Activated naive CD4-positive, alpha-beta T cell treated with anti-CD3 and anti-CD28 coated beads, Interleukin-2, amount 50 U/mL, for 16 hours (primary cell): ENCODE data around the gene EBPL.

ENCODE experiments used
- DNase-seq: peaks from one replicate; pipeline ENCODE4 v3.0.0-alpha.2; 2020

Gene EBPL

DNA sequence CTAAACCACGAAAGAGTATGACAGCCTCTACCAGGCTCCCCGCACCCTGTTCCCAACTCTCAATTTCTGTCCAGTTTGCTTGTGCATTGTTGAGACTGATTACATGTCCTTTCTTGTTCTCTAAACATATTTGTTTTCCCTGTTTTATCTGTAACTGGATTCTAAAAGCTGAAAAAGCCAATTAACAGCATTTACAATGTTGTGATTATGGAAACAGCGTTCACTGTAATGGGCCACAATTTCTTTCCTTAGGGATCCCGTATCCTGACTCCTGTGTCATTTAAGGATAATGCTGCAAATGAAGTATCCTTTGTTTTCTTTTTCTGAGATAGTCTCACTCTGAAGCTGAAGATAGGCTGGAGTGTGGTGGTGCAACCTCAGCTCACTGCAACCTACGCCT is 20.5 kb downstream of the EBPL start:
- DNase-seq: no peak

DNA sequence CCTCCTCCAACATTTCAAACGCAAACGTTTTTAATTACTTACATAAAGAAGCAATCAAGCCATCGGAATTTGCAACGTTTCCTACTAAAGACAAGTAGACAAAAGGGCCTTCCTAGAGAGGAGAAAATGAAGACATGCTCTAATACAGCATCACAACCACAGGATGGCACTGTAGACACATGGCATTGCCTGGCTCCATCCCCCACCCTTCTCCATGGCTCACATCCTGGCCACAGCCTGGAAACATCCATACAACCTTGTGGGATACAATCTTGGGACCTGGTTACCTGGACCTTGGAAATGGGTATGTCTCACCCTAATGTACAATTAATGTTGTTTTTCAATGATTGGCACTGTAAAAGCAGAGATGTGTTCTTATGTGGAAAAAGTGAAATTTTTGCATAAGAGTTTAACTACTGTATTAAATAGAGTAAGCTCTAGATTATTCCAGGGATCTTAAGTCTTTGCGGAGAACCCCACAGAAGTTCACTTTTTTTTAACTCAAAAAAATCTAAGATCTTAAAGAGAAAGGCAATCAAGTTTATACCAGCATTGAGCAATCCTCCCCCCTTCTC is 21.5 kb downstream of the EBPL start:
- DNase-seq: no peak

DNA sequence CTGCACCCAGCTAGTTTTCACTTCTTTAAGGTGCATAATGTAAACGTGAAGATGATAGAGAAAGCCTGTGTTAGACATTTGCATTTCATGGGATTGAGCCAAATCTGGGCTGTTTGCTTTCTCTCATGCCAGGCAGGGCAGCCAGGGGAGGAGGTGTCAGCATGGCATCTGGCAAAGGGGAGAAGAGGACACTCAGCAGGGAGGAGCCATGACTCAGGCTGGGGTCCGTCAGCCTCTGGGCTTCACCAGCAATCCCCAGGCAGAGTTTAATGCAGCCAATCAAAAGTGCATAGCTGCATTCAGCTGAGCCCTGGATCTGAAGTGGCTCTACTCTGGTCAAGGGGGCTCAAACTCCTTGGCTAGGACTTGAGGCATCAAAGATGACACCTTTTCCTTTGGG is 23.5 kb downstream of the EBPL start:
- DNase-seq: no peak

DNA sequence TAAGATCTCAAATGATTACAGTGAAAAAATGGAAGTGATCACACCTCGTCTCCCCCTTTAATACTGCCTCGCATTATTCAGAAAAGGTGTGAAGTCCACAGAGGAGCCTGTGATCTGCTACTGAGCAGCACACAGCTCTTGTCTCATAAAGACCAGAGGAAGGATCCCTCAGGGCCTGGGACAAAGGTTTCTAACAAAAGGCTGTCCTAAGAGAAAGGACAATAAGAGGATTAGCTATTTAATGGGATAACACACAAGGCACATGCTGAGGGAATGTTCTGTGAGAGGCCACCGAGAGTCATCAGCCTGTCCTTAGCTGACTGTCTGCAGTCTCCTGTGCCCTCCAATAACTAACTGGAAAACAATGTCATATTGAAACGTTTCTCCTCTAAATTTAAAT is 26.7 kb downstream of the EBPL start:
- no peak for DNase-seq

DNA sequence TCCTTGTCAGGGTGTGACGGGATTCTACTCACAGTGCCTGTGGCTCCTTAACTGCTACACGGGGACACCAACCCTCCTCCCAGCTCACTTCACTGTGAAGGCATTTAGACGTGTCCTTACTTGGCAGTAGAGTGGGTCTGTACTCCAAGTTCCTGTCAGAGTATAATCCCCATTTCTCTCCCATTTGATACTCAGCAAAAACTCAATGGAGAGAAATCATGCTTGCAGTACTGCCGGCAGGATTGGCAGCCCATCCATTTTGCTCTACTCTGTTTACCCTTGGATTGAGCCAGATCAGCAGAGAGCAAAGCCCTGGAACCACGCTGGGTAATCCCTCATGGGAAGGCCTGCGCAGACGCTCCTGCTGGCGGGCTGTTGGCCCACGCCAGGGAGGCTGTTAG is 34.0 kb downstream of the EBPL start:
- no peak for DNase-seq

DNA sequence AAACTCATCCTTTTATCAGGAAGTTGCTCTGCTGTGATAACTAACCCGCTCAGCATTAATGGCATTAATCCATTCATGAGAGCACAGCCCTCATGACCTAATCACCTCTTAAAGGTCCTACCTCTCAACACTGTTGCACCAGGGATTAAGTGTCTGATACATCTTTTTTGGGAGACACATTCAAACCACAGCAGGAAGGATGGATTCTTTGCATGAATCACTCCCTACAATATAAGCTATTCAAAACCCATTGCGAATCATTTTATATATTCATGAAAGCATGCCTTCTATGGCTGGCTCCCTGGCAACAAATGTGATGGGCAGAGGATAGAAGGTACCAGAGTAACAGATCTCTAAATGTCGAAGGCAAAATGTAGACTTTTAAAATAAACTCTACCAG is 35.4 kb downstream of the EBPL start:
- DNase-seq: no peak

DNA sequence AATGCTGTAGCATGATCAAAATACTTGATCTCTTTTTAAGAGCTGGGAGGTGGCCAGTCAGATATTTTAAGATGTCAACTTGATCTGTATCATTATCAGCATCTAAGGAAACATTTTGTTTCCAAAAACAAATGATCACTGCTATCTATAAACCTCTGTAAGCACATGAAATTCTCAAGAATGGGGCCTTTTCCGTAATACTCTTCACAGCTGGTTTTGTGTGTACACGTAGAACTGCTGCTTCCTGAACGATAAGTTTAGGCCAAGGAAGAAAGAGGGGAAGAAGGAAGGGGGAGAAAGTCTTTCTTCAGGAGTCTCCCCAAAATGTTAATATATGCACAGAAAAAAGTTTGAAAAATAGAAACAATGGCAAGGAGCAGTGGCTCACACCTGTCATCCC is 37.3 kb downstream of the EBPL start:
- no peak for DNase-seq

DNA sequence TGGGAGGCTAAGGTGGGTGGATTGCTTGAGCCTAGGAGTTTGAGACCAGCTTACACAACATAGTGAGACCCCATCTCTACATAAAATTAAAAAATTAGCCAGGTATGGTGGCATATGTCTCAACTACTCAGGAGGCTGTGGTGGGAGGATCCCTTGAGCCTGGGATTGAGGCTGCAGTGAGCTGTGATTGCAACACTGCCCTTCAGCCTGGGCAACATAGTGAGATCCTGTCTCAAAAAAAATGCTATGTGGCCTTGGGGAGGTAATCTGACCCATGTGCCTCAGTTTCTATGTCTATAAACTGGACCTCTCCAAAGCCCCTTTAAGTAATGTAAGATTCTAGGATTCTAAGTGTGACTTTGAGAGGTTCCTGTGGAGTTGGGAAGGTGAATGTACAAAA is 37.8 kb downstream of the EBPL start:
- no peak for DNase-seq

DNA sequence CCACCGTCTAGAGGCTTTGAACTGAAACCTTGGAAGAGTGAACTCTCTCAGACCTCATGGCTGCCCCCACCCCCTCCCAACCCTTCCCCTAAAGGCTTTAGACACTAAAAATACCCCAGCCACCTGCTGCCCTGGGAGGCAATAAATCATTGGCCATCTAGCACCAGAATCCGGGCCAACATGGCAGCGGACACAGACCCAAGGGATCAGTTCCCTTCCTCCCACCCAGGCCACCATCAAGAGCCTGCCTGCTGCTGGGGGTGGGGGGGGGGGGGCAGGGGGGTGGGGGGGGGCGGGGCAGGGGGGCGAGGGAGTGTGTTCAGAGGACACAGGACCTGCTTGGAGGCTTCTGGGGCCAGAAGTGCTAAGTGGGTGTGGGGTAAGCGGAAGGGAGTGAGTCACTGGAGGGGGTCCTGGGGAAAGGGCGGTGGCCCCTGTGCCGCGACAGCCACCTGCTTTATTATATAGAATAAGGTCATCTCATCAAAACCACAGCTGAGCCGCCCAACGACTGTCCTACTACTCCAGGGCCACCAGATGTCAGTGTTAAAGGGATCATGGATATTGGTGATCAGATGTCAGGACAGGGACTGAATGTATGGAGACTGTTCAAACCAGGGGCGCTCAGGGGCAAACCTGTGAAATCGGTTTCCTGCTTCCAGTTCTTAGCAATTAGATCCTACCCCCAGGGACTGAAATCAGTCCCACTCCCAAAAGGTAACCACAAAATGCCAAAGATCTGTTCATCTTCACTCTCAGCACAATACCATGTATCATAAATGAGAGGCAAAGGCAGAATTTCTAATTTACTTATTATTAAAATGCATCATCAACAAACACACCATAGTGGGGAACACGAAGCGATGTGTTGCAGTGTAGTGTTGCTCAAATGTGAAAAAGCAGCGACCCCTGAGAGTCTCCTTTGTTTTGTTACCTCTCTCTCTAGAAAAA is 38.7 kb downstream of the EBPL start:
- DNase-seq: no peak

DNA sequence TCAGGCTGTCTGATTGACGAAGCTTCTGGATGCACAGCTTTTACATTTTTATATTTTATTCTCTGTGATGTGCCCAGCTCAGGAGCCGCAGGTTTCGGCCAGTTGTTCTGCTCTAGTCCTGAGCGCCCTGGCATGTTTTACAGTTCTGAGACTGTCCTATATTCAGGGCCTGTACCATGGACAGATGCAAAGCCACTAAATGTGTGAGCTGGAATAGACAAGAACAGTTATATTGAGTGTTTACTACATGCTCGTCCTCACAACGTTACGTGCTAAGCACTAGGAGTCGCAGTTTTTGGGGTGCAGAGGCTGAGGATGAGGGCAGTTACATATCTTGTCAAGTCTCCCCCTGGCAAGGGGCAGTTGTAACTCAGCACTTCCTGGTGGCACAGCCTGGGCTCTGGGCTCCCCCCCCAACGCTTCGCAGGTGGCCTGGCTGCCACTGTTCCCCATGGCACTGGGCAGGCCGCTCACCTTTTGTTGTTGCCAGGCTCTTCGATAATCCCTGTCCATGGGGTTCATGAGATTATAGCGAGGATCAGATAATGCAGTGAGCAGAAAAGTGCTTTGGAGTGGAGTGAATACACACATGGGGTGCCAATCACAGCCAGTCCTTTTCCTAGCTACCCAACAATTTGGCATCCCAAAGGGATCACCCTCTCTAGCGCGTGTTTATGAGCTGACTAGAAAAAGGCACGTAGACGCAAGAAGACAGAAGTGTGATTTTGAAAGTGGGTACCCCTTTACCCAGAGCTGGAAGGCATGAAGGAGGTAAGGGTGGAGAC is 39.5 kb downstream of the EBPL start:
- DNase-seq: no peak

DNA sequence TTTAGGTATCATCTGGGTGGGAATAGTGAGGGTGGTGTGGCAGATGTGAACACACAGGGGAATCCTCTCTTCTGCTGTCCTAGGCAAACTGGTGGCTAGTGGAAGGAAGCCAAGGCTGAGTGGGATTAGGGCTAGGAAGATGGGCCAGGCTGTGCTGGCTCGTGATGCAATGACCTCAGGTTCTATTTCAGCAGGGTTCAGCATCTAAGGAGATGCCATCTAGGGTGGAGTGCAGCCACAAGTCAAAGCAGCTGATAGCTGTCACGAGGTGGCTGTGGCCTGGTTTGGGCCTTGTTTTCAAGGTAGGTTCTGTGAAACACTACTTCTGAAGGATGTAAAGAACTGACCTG is 41.3 kb downstream of the EBPL start:
- no peak for DNase-seq

DNA sequence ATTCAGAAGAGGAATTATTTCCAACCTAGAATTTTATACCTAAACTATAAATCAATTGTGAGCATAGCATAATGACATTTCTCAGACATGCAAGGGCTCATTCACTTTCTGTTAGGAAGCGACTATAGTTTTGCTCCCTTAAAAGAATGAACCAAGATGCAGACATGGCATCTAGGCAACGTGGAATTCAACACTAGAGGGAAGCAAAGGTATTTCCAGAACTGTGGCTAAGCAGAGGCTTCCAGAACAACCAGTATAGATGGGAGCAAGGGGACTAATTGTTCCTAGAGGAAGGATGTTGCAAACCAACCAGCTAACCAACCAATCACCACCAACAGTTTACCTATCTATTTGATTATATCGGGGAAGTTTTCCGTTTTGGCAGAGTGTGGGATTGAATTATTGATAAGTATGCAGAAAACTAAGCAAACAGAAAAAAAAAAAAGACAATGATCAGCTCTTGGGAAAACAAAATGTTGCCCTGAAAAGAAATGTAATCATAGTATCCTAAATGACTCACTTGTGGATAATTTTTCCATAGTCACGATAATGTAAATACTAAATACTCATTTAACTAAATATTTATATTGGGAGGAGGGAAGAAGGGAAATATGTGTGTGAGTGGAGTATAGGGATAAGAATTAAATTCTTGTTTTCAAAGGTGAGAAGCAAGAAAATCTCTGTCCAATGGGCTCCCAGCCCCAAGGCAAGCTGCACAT is 41.9 kb downstream of the EBPL start:
- no peak for DNase-seq

DNA sequence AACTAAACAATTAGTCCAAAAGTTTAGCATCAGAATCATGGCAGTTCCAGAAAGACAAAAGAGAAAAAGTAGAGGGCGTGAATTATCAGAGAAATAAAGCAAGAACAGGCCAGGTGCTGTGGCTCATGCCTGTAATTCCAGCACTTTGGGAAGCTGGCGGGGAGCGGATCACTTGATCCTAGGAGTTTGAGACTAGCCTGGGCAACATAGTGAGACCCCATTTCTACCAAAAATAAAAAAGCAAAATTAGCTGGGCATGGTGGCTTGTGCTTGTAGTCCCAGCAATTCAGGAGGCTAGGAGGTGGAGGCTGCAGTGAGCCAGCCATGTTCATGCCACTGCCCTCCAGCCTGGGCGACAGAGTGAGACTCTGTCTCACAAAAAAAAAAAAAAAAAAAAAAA is 44.6 kb downstream of the EBPL start:
- no peak for DNase-seq

DNA sequence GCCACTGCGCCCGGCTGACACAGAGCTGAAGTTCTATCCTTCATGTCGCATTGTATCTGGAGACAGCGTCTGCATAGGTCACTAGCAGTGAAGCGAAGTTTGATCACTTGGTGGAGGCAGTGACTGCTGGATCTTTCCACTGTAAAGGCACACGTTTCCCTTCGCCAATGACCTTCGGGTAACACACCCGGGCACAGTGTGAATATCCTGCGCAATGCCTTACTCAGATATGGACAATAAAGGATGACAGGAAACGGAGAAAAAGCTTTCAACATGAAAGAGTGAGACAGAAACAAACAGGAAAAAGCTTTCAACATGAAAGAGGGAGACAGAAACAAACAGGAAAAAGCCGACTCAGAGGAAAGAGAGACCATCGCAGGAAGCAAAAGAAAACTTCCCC is 45.8 kb downstream of the EBPL start:
- no peak for DNase-seq

DNA sequence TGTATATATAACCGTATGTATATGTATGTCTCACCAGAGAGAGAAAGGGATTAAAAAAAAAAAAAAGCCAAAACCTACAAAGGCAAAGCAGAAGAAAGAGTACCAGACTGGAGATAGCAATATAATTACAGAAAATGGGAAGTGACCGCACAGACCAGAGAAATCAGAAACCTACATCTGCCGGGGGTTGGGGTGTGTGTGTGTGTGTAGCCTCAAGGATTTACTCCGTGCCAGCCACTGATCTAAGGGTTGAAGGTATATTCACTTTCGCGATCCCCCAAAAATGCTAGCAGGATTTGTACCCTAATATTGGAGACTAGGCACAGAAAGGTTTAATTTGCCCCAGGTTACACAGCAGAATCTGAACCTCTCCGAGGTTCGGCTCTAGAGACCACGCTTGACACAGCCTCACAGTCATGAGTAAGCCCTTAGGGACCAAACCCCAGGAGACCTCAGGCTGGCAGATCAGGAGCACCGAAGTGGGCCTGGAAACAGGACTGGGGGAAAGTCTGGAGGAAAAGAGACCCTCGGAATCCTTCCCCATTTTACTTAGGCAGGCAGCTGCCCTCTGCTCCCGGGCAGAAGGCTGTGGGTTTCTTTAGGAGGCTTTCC is 48.1 kb downstream of the EBPL start:
- DNase-seq: no peak

DNA sequence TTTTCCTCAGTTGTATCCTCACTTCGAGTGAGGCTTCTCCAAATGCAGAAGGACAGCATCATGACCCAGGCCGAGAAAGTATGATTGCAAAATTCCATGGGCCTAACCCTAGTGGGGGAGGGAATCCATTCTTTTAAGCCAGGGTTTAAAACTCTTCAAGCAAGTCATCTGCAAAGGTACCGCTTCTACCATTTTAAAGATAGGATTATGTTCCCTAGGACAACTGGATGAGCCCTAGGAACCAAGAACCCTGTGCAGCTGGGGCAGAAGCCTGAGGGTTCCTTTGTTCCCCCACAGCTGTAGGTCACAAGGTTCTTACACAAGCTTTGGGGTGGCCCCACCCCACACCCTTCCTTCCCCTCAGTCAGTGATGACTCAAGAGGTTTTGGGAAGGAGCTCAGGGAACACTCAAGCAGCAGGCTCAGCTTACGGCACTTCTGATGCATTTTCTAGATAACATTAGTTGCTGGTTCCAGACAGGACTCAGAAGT is 49.4 kb downstream of the EBPL start:
- DNase-seq: no peak

DNA sequence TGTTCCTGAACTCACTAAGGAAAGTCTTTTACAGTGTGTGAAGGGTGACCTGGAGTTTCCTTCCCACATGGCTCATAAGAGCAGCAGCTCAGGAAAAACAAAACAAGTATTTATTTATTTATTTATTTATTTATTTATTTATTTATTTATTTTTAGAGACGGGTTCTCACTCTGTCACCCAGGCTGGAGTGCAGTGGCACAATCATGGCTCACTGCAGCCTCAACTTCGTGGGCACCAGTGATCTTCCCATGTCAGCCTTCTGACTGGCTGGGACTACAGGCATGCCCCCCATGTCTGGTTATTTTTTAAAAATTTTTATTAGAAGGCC is 52.6 kb downstream of the EBPL start:
- no peak for DNase-seq

DNA sequence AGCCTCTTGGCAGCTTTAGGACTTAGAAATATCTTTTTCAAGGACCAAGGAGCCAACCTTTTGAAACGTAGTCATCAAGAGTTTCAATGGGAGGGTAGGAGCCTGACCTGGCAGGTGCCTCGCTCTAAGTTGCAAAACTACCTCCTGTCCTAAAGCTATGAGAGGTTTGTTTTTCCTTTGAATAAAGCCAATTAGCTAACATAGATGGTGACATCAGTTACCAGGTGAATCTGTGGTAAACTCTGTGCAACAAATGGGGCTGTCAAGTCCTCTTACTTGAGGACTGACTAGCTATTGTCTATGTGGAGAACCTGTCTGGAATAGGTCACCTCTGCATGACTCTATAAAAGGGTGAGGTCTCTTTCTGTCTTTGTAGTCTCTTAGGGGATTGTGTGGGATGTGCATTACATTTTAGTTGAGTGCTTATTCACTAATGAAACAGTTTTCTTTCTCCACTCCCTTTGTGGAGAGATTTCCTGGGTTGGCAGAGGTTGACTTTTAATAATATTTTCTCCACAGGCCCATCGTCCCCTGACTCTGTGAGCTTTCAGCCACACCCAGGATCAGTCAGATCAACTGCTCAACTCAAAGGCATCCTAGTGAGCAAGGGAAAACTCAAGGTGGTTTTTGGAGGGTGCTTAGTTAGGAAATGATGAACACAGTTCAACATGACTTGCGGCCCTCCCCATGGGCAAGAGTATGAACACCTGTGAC is 53.1 kb downstream of the EBPL start:
- DNase-seq: no peak

DNA sequence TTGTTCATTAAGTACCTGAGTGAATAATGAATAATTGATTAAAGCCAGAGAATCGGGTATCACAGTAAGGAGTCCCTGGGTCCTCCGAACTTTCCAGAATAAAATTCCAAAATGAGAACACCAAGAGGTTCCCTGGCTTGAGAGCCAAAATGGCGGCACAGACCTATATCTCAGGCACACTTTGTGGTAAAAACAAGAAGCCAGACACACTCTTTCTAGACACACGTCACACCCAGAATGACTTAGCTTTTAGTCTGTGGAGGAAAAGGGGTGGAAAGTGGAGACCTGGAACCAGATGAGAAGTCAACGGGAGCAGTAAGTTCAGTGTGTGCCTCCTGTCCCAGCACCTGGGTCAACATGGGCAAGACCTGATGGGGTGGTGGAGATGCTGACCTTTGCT is 54.6 kb downstream of the EBPL start:
- DNase-seq: no peak

DNA sequence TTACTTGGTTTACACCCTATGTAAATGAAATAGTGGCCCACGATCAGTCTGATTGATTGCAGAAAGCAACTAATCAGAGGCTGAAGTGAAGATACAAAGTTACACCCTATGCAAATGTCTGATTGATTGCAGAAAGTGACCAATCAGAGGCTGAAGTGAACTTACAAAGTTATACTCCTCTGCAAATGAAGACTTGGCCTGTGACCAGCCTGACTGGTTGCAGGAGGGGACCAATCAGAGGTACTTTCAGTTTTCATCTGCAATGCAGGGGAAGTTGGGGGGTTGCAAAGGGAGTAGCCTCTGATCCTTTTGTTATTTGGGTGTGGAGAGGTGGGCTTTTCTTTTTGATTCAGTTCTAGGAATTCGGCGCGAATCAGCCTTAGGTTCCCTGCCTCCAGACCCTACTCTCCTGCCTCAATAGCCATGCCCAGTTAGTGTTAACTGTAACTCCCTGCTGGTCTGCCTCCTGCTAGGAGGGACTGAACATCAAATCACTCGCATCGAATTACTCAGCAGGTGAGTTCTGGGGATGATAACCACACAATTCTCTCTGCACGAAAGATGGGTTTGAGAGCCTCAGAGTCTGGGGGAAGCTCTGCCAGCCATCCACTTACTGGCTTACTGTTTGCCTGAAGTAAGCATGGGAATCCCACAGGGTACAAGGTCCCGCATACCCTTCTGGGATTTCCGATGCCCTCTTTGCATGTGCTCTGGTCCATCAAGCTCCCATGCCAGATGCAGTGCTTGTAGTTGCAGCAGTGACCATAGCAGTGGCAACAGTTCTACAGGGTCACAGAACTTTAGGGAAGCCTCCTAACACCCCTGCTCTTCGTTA is 55.5 kb downstream of the EBPL start:
- peak; percentile 20 for DNase-seq

DNA sequence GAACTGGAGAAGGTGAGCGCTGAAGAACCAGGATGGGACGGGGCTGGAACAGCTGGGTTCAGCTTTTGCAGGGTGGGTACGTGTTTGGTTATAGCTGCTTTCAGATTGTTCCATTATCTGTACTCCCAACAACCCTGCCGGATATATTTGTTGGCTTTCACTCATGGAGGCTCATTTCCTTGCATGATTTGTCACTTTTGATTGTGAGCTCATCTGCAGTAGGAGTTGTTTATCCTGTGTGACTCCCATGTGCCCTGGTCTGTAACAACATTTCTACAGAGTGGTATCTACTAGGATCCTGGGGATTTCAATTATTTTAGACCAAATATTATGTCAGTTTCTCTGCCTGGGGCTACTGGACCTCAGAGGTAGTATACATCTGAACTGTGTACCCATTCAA is 57.6 kb downstream of the EBPL start:
- DNase-seq: no peak
